H1 (cell line): Measurements from ENCODE around the gene ITGB2. TPM values are rescaled to one million over a fixed set of nuclear protein-coding genes. Genes with fewer than 3 reads are reported as not detected.

Experiments used
- CTCF ChIA-PET: fragments of 300-600 bp; sonication (Branson Sonifier 250); formaldehyde crosslinking; loops from one replicate; lab custom pipeline; 2021; ENCODE audit not compliant: partially characterized antibody; lab: Charles Lee
- POLR2A ChIA-PET: fragments of 300-600 bp; sonication (Branson Sonifier 250); formaldehyde crosslinking; loops from one replicate; lab custom pipeline; 2021; ENCODE audit warnings: inconsistent platforms; ENCODE audit not compliant: partially characterized antibody; lab: Charles Lee
- DNase-seq, 2 experiments: peaks; one replicate each; pipeline versions ENCODE4 v3.0.0 to v3.0.0-alpha.2; 2010 to 2022; ENCODE audit warnings: low spot score in 2 of 2, low read depth in 1 of 2, mixed read lengths in 1 of 2
- FAIRE-seq: peaks from 2 replicates; lab custom pipeline; 2011; peaks lifted over from hg19 to GRCh38; lab: Jason Lieb, UNC
- H2AFZ ChIP-seq: 2 replicates; pipeline ENCODE4 v1.8.1; 2012; ENCODE audit warnings: low read length, inconsistent platforms
- H2AK5ac ChIP-seq: 2 replicates; pipeline ENCODE4 v1.6.1; 2013; ENCODE audit warnings: low read depth, low read length
- H2BK120ac ChIP-seq: replicated peaks from 2 replicates; pipeline ENCODE3; 2013; ENCODE audit warnings: low read depth, low read length, inconsistent platforms
- H2BK12ac ChIP-seq: 2 replicates; pipeline ENCODE4 v1.6.1; 2013; ENCODE audit warnings: low read depth, low read length
- H2BK15ac ChIP-seq: 2 replicates; pipeline ENCODE4 v1.6.1; 2013; ENCODE audit warnings: low read length
- H2BK20ac ChIP-seq: 2 replicates; pipeline ENCODE4 v1.6.1; 2013; ENCODE audit warnings: low read length
- H2BK5ac ChIP-seq: 2 replicates; pipeline ENCODE4 v1.6.1; 2013; ENCODE audit warnings: low read depth, low read length
- H3K14ac ChIP-seq: 2 replicates; pipeline ENCODE4 v1.6.1; 2013; ENCODE audit warnings: inconsistent platforms; ENCODE audit not compliant: insufficient read length
- H3K18ac ChIP-seq: 2 replicates; pipeline ENCODE4 v1.6.1; 2013; ENCODE audit warnings: low read length; ENCODE audit errors: extremely low read depth
- H3K23ac ChIP-seq: 2 replicates; pipeline ENCODE4 v1.6.1; 2013; ENCODE audit warnings: inconsistent platforms; ENCODE audit not compliant: insufficient read length
- H3K23me2 ChIP-seq: 2 replicates; pipeline ENCODE4 v1.6.1; 2013; ENCODE audit warnings: low read depth, low read length
- H3K27ac ChIP-seq: 2 replicates; pipeline ENCODE4 v1.6.1; 2011; ENCODE audit warnings: low read depth, low read length, inconsistent platforms
- H3K27me3 ChIP-seq, 4 experiments: replicated peaks in 1 of 4; 1 replicate in 1 of 4; 2 replicates in 3 of 4; pipeline versions ENCODE4 v1.6.1 to v1.8.1; 2011 to 2013; ENCODE audit warnings: low read length in 3 of 4, mild to moderate bottlenecking in 3 of 4, inconsistent platforms in 2 of 4, mixed read lengths in 2 of 4, moderate library complexity in 1 of 4; ENCODE audit not compliant: control insufficient read depth in 3 of 4, insufficient read depth in 3 of 4; ENCODE audit errors: extremely low read depth in 1 of 4
- H3K36me3 ChIP-seq, 4 experiments: 2 replicates each; pipeline versions ENCODE4 v1.6.1 to v1.8.1; 2011 to 2013; ENCODE audit warnings: mild to moderate bottlenecking in 4 of 4, low read length in 3 of 4, moderate library complexity in 2 of 4, control low read depth in 1 of 4, inconsistent platforms in 1 of 4; ENCODE audit not compliant: insufficient read depth in 4 of 4, control insufficient read depth in 2 of 4
- H3K4ac ChIP-seq: replicated peaks from 2 replicates; pipeline ENCODE3; 2013; ENCODE audit warnings: low read length, low read depth, mixed read lengths, inconsistent platforms; ENCODE audit not compliant: insufficient read length
- H3K4me1 ChIP-seq, 4 experiments: replicated peaks in 1 of 4; 1 replicate in 1 of 4; 2 replicates in 3 of 4; pipeline versions ENCODE4 v1.6.1 to v1.8.1; 2011 to 2013; ENCODE audit warnings: low read length in 3 of 4, inconsistent platforms in 2 of 4, mixed read lengths in 1 of 4; ENCODE audit not compliant: insufficient read depth in 4 of 4, control insufficient read depth in 3 of 4
- H3K4me2 ChIP-seq, 2 experiments: 2 replicates each; pipeline versions ENCODE4 v1.6.1 to v1.8.1; 2011 to 2013; ENCODE audit warnings: low read depth in 2 of 2, low read length in 2 of 2, control low read depth in 1 of 2, inconsistent platforms in 1 of 2, mild to moderate bottlenecking in 1 of 2; ENCODE audit not compliant: insufficient read depth in 1 of 2
- H3K4me3 ChIP-seq, 4 experiments: fragments of 200-600, 300-600 bp in 1 of 4; sonication (generic), shearing (Covaris generic), sonication (Bioruptor Twin) in 1 of 4; 2 replicates each; pipeline versions ENCODE4 v1.5.1 to v1.8.1; 2011 to 2016; ENCODE audit warnings: low read length in 4 of 4, low read depth in 3 of 4, control low read depth in 2 of 4, inconsistent platforms in 2 of 4, mild to moderate bottlenecking in 2 of 4, mixed read lengths in 1 of 4, moderate library complexity in 1 of 4; ENCODE audit not compliant: insufficient read depth in 2 of 4; ENCODE audit errors: extremely low read depth in 1 of 4
- H3K56ac ChIP-seq: replicated peaks from 2 replicates; pipeline ENCODE3; 2013; ENCODE audit warnings: low read depth, mild to moderate bottlenecking, mixed read lengths, low read length, inconsistent platforms; ENCODE audit not compliant: insufficient read length
- H3K79me1 ChIP-seq: 2 replicates; pipeline ENCODE4 v1.6.1; 2013; ENCODE audit warnings: low read depth, low read length, control low read depth
- H3K79me2 ChIP-seq, 2 experiments: 2 replicates each; pipeline versions ENCODE4 v1.6.1 to v1.8.1; 2012 to 2013; ENCODE audit warnings: low read length in 2 of 2, mild to moderate bottlenecking in 2 of 2, inconsistent platforms in 1 of 2; ENCODE audit not compliant: insufficient read depth in 2 of 2, control insufficient read depth in 1 of 2
- H3K9ac ChIP-seq, 4 experiments: replicated peaks in 1 of 4; 1 replicate in 1 of 4; 2 replicates in 3 of 4; pipeline versions ENCODE4 v1.6.1 to v1.8.1; 2011 to 2013; ENCODE audit warnings: low read depth in 3 of 4, low read length in 3 of 4, control low read depth in 2 of 4, mild to moderate bottlenecking in 2 of 4, moderate library complexity in 2 of 4, inconsistent platforms in 1 of 4; ENCODE audit errors: extremely low read depth in 1 of 4
- H3K9me3 ChIP-seq, 2 experiments: 2 replicates each; pipeline versions ENCODE4 v1.6.1 to v1.8.1; 2012 to 2013; ENCODE audit warnings: mild to moderate bottlenecking in 2 of 2, moderate library complexity in 2 of 2, control low read depth in 1 of 2, inconsistent platforms in 1 of 2, low read depth in 1 of 2, low read length in 1 of 2, mixed read lengths in 1 of 2; ENCODE audit not compliant: insufficient read depth in 2 of 2
- H4K20me1 ChIP-seq, 2 experiments: replicated peaks in 1 of 2; 2 replicates each; pipeline versions ENCODE3 to v1.8.1; 2011 to 2013; ENCODE audit warnings: inconsistent platforms in 2 of 2, low read length in 2 of 2, mild to moderate bottlenecking in 1 of 2; ENCODE audit not compliant: insufficient read depth in 2 of 2, control insufficient read depth in 1 of 2
- H4K5ac ChIP-seq: 2 replicates; pipeline ENCODE4 v1.6.1; 2013; ENCODE audit warnings: low read length, low read depth, mixed read lengths, inconsistent platforms; ENCODE audit not compliant: insufficient read length
- H4K8ac ChIP-seq: 2 replicates; pipeline ENCODE4 v1.8.0; 2013; ENCODE audit warnings: mild to moderate bottlenecking, moderate library complexity, low read length, inconsistent platforms; ENCODE audit not compliant: insufficient read depth; ENCODE audit errors: extremely low read depth
- H4K91ac ChIP-seq: replicated peaks from 2 replicates; pipeline ENCODE3; 2013; ENCODE audit warnings: low read length, mixed read lengths, inconsistent platforms; ENCODE audit not compliant: insufficient read length
- ASH2L ChIP-seq: fragments of 200-600, 300-600 bp; sonication (generic); IDR thresholded peaks from one replicate; pipeline ENCODE4 v1.7.1; 2017; ENCODE audit warnings: low read length
- KDM4A ChIP-seq: IDR thresholded peaks from one replicate; pipeline ENCODE4 v1.7.1; 2012; ENCODE audit warnings: low read depth, mild to moderate bottlenecking, moderate library complexity, low read length, inconsistent platforms; ENCODE audit not compliant: severe bottlenecking
- NRF1 ChIP-seq: IDR thresholded peaks from 2 replicates; pipeline ENCODE4 v1.6.1; 2011; ENCODE audit warnings: mild to moderate bottlenecking, low read depth, low read length, improper control_type of control experiment
- RAD21 ChIP-seq, 2 experiments: IDR thresholded peaks in 1 of 2; conservative IDR thresholded peaks in 1 of 2; 2 replicates each; pipeline ENCODE4 v1.6.1; 2011; ENCODE audit warnings: low read depth in 2 of 2, low read length in 2 of 2, improper control_type of control experiment in 1 of 2, inconsistent platforms in 1 of 2, mild to moderate bottlenecking in 1 of 2, moderate library complexity in 1 of 2
- RNF2 ChIP-seq: fragments of 200-900, 300-1000 bp; sonication (generic); IDR thresholded peaks from 2 replicates; pipeline ENCODE4 v1.7.1; 2016; ENCODE audit warnings: borderline replicate concordance, low read depth, mild to moderate bottlenecking, antibody characterized with exemption, low read length; ENCODE audit not compliant: poor library complexity, severe bottlenecking; ENCODE audit errors: missing control alignments
- SIX5 ChIP-seq: IDR thresholded peaks from 2 replicates; pipeline ENCODE4 v1.6.1; 2011; ENCODE audit warnings: mild to moderate bottlenecking, low read depth, low read length
- TEAD4 ChIP-seq: IDR thresholded peaks from 2 replicates; pipeline ENCODE4 v1.6.1; 2012; ENCODE audit warnings: low read depth, low read length, inconsistent platforms, mixed read lengths
- WGBS, 2 experiments: shearing (Covaris generic) in 1 of 2; methylation state at CpG; one replicate each; pipeline versions ENCODE4 v1.1.6 to v1.1.7; 2013 to 2015; ENCODE audit warnings: low lambda C conversion rate in 2 of 2, mixed read lengths in 2 of 2, inconsistent platforms in 1 of 2, low coverage in 1 of 2, missing lambda C conversion rate in 1 of 2; ENCODE audit not compliant: insufficient replicate concordance in 2 of 2, insufficient coverage in 1 of 2, insufficient read length in 1 of 2; ENCODE audit errors: extremely low coverage in 1 of 2, missing lambda C conversion rate in 1 of 2; 5-methylcytosine and 5-hydroxymethylcytosine counted together
- polyA plus RNA-seq, 7 experiments: library from polyadenylated mRNA; depleted of rRNA in 3 of 7; stranded (reverse) in 5 of 7; unstranded in 2 of 7; fragments of >200 nt in 5 of 7; fragments of 200-250 nt in 2 of 7; gene quantifications; 1 replicate in 5 of 7; 2 replicates in 1 of 7; 4 replicates in 1 of 7; pipeline versions ENCODE4 v1.2.1 to v1.2.3, GENCODE V29; 2011 to 2013; ENCODE audit warnings: missing spikeins in 2 of 7, mixed read lengths in 2 of 7
- total RNA-seq: library from RNA; stranded (reverse); fragmentation: NEBNext Ultra II Directional; extraction: Animal tissue kit (Norgen Biotek cat#: 25700); gene quantifications from 2 replicates; pipeline ENCODE4 v1.2.1, GENCODE V29; 2021
- TF ChIP-seq, protein P1 (sequence below): IDR thresholded peaks from 2 replicates; pipeline ENCODE4 v1.6.1; 2011; ENCODE audit warnings: low read length, improper control_type of control experiment
- TF ChIP-seq, protein P2 (sequence below): IDR thresholded peaks from 2 replicates; pipeline ENCODE4 v1.6.1; 2012; ENCODE audit warnings: inconsistent platforms
- TF ChIP-seq, protein P3 (sequence below): IDR thresholded peaks from 2 replicates; pipeline ENCODE4 v1.6.1; 2012; ENCODE audit warnings: inconsistent platforms

Gene ITGB2
- total and polyA plus RNA-seq, 2 of the 8 experiments (the other 6 are each of a cell fraction or from before 2014, with no cell fraction given), result 0.24 to 0.63 TPM

DNA sequence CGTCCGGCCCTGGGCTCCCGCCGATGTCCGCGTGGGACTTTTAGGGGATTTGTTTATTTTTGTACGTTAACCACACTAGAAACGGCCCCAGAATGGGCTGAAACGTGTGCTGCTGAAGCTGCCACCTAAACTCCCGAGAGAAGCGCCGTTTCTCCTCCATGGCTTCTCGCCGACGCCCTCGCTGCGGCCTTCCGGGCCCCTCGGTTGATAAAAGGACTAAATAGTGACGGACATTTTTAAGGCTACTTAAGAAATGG lies 46.5 kb downstream of the ITGB2 start:
- Histone ChIP-seq H3K27me3 (peaks cover 0 to 19% (median 15%) of the 10 kb centered on the region in 4 experiments; a peak in 5 of 7 replicates), H3K79me2 (peaks cover 32 to 40% of the 10 kb centered on the region in 2 experiments), H3K4me1 (peaks cover 6 to 9% (median 7%) of the 10 kb centered on the region in 4 experiments), H3K4me3 (peak overlapping the region; percentile 54 to 95 (median 64)), H3K9me3 (no peaks in the 10 kb centered on the region), H3K36me3 (no peaks in the 10 kb centered on the region; a peak in 1 of 8 replicates), H3K23ac (no peak overlapping the region), H2AFZ (peak overlapping the region; percentile 18), H4K20me1 (peaks cover 19 to 23% of the 10 kb centered on the region in 2 experiments), H3K23me2 (peaks cover 16% of the 10 kb centered on the region), H3K9ac (peak overlapping the region in 3 of 4 experiments; percentile 34 to 61 (median 51); a peak in 5 of 7 replicates), H3K4ac (no peak overlapping the region), H3K18ac (peak overlapping the region; percentile 75; the same call in 1 of the 2 replicates), H4K8ac (peak overlapping the region; percentile 94; the same call in 1 of the 2 replicates), H4K5ac (peak overlapping the region; percentile 11), H2AK5ac (no peak overlapping the region), H2BK5ac (no peak overlapping the region), H3K27ac (no peak overlapping the region), H2BK20ac (no peak overlapping the region), H2BK15ac (no peak overlapping the region), H2BK120ac (no peak overlapping the region), H4K91ac (peak overlapping the region; percentile 18), H3K56ac (peak overlapping the region; percentile 24), H2BK12ac (no peak overlapping the region), H3K79me1 (peaks cover 14% of the 10 kb centered on the region), H3K14ac (no peak overlapping the region), H3K4me2 (peak overlapping the region; percentile 90 to 98)
- FAIRE-seq, result no peak
- WGBS, 2 experiments, result 1% methylated on average over 20 of the region's 20 CpGs; no CpG with 5 or more reads in 1 of the 2 experiments
- no peak for DNase-seq
- ChIA-PET CTCF (interaction anchor here (1.0 to 1.7 kb wide), 3 partner anchors 19 to 74 kb away, joined by 3 to 7 read pairs (median 4); no protein-coding TSS in a partner anchor), POLR2A (interaction anchor here (0.7 to 3.7 kb wide), 12 partner anchors 10 to 360 kb away, joined by 3 to 16 read pairs (median 5); partner anchors contain the start of genes ITGB2 and UBE2G2)
- TF ChIP-seq ASH2L (peak; percentile 87), SIX5 (no peak), TEAD4 (no peak), NRF1 (no peak), KDM4A (peak; percentile 8), RNF2 (peak; percentile 65), RAD21 (IDR thresholded peaks at IDR 0.05 in 1 of 2, conservative IDR thresholded peaks at IDR 0.05 in 1 of 2; ENCODE audit: low read depth in 2 of 2, low read length in 2 of 2) (no peak)
- TF ChIP-seq, protein P1, sequence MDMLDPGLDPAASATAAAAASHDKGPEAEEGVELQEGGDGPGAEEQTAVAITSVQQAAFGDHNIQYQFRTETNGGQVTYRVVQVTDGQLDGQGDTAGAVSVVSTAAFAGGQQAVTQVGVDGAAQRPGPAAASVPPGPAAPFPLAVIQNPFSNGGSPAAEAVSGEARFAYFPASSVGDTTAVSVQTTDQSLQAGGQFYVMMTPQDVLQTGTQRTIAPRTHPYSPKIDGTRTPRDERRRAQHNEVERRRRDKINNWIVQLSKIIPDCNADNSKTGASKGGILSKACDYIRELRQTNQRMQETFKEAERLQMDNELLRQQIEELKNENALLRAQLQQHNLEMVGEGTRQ, result no peak
- TF ChIP-seq, protein P2, sequence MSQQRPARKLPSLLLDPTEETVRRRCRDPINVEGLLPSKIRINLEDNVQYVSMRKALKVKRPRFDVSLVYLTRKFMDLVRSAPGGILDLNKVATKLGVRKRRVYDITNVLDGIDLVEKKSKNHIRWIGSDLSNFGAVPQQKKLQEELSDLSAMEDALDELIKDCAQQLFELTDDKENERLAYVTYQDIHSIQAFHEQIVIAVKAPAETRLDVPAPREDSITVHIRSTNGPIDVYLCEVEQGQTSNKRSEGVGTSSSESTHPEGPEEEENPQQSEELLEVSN, result 0 out of 2 replicates have a peak, but pooled peaks have one; percentile 27
- TF ChIP-seq, protein P3, sequence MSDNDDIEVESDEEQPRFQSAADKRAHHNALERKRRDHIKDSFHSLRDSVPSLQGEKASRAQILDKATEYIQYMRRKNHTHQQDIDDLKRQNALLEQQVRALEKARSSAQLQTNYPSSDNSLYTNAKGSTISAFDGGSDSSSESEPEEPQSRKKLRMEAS, result no peak
